HepG2 (cell line): Measurements from ENCODE around the gene SERTM2. TPM values are rescaled to one million over a fixed set of nuclear protein-coding genes. Genes with fewer than 3 reads are reported as not detected.

ENCODE experiments used
- ATAC-seq: fragments of 200-7000 bp; cut with Tn5 transposase; 3 replicates; pipeline ENCODE4 v1.9.1; 2020; ENCODE audit warnings: mild to moderate bottlenecking, moderate library complexity
- Bru-seq: library from RNA; stranded (reverse); fragments of 400-500 nt; gene quantifications from one replicate; lab custom pipeline; 2021; lab: Mats Ljungman, UMichigan
- BruChase-seq, 2 experiments: library from RNA; stranded (reverse); fragments of 400-500 nt; gene quantifications; one replicate each; lab custom pipeline; 2021; lab: Mats Ljungman, UMichigan
- BruUV-seq: library from RNA; stranded (reverse); fragments of 400-500 nt; replicated peaks from 2 replicates; lab custom pipeline; 2021; lab: Mats Ljungman, UMichigan
- CTCF ChIA-PET: fragments of 300-600 bp; formaldehyde crosslinking; extraction: SDS; loops from one replicate; lab custom pipeline; 2021; ENCODE audit warnings: low total read pairs, inconsistent platforms, low intra/inter-chr PET ratio; lab: Yijun Ruan, JAX
- POLR2A ChIA-PET: fragments of 350-600 bp; sonication (Branson Sonifier 250); formaldehyde crosslinking; loops from one replicate; lab custom pipeline; 2020; ENCODE audit warnings: antibody characterized with exemption, inconsistent platforms; lab: Yijun Ruan, JAX
- DNase-seq: peaks from one replicate; pipeline ENCODE4 v3.0.0-alpha.2; 2015; ENCODE audit warnings: low spot score
- FAIRE-seq: peaks from 3 replicates; lab custom pipeline; 2011; peaks lifted over from hg19 to GRCh38; lab: Jason Lieb, UNC
- H2AFZ ChIP-seq: one replicate; pipeline ENCODE4 v1.6.1; 2011; ENCODE audit warnings: low read length, inconsistent platforms
- H3K27ac ChIP-seq: fragments of 300-600 bp; 3 replicates; pipeline ENCODE4 v1.8.0; 2011; ENCODE audit warnings: mixed run types, mild to moderate bottlenecking, mixed read lengths, low read length, inconsistent platforms; ENCODE audit not compliant: insufficient read depth; ENCODE audit errors: extremely low read length
- H3K27me3 ChIP-seq, 2 experiments: fragments of 200-600 bp in 1 of 2; 2 replicates in 1 of 2; 3 replicates in 1 of 2; pipeline versions ENCODE4 v1.6.0 to v1.8.0; 2011; ENCODE audit warnings: low read length in 2 of 2, mild to moderate bottlenecking in 2 of 2, moderate library complexity in 2 of 2, inconsistent platforms in 1 of 2; ENCODE audit not compliant: insufficient read depth in 2 of 2, control insufficient read depth in 1 of 2
- H3K36me3 ChIP-seq, 2 experiments: fragments of 200-600 bp in 1 of 2; replicated peaks in 1 of 2; 2 replicates in 1 of 2; 3 replicates in 1 of 2; pipeline versions ENCODE4 v1.5.1 to v1.8.0; 2011; ENCODE audit warnings: low read length in 2 of 2, inconsistent platforms in 1 of 2; ENCODE audit not compliant: insufficient read depth in 2 of 2, control insufficient read depth in 1 of 2
- H3K4me1 ChIP-seq: 2 replicates; pipeline ENCODE4 v1.5.1; 2012; ENCODE audit warnings: low read length, inconsistent platforms; ENCODE audit not compliant: insufficient read depth
- H3K4me2 ChIP-seq: 2 replicates; pipeline ENCODE4 v1.6.0; 2011; ENCODE audit warnings: low read depth, low read length, inconsistent platforms
- H3K4me3 ChIP-seq, 3 experiments: fragments of 200-600 bp in 1 of 3; sonication (generic), shearing (Covaris generic) in 1 of 3; replicated peaks in 1 of 3; 2 replicates each; pipeline ENCODE4 v1.5.1; 2011 to 2016; ENCODE audit warnings: low read length in 3 of 3, inconsistent platforms in 2 of 3, low read depth in 2 of 3, mild to moderate bottlenecking in 2 of 3, control low read depth in 1 of 3, mixed read lengths in 1 of 3; ENCODE audit not compliant: insufficient read depth in 1 of 3
- H3K79me2 ChIP-seq: one replicate; pipeline ENCODE4 v1.6.1; 2011; ENCODE audit warnings: low read length, inconsistent platforms; ENCODE audit not compliant: insufficient read depth
- H3K9ac ChIP-seq: 2 replicates; pipeline ENCODE4 v1.6.0; 2011; ENCODE audit warnings: mild to moderate bottlenecking, low read depth, low read length, inconsistent platforms; ENCODE audit not compliant: insufficient read depth
- H3K9me3 ChIP-seq: 2 replicates; pipeline ENCODE4 v1.5.1; 2012; ENCODE audit warnings: mild to moderate bottlenecking, low read length
- H4K20me1 ChIP-seq: 2 replicates; pipeline ENCODE4 v1.6.0; 2011; ENCODE audit warnings: inconsistent platforms, mild to moderate bottlenecking, low read length, moderate library complexity; ENCODE audit not compliant: insufficient read depth
- BATF2 ChIP-seq: sonication (generic); formaldehyde crosslinking; IDR thresholded peaks from 2 replicates; pipeline ENCODE4 v1.8.0; 2022; ENCODE audit warnings: mild to moderate bottlenecking, missing genetic modification reagents, moderate library complexity
- GTF3A ChIP-seq: sonication (generic); formaldehyde crosslinking; conservative IDR thresholded peaks from 2 replicates; pipeline ENCODE4 v1.4.0; 2020; ENCODE audit warnings: mild to moderate bottlenecking, missing genetic modification reagents
- KIAA2018 ChIP-seq: sonication (generic); formaldehyde crosslinking; IDR thresholded peaks from 2 replicates; pipeline ENCODE4 v1.5.0; 2020; ENCODE audit warnings: mild to moderate bottlenecking, missing genetic modification reagents, borderline replicate concordance
- KMT2A ChIP-seq: sonication (generic); formaldehyde crosslinking; IDR thresholded peaks from 2 replicates; pipeline ENCODE4 v1.4.0; 2020; ENCODE audit warnings: missing genetic modification reagents
- PLRG1 ChIP-seq: fragments of 450-650 bp; conservative IDR thresholded peaks from 2 replicates; pipeline ENCODE4 v1.6.1; 2016
- STAT6 ChIP-seq: sonication (generic); formaldehyde crosslinking; IDR thresholded peaks from 2 replicates; pipeline ENCODE4 v1.4.0; 2020; ENCODE audit warnings: missing genetic modification reagents, mild to moderate bottlenecking, borderline replicate concordance
- ZNF530 ChIP-seq: sonication (generic); formaldehyde crosslinking; IDR thresholded peaks from 2 replicates; pipeline ENCODE4 v1.5.0; 2020; ENCODE audit warnings: low read depth, mild to moderate bottlenecking, missing genetic modification reagents
- ZNF564 ChIP-seq: sonication (generic); formaldehyde crosslinking; IDR thresholded peaks from 2 replicates; pipeline ENCODE4 v1.8.1; 2023; ENCODE audit warnings: mild to moderate bottlenecking, missing genetic modification reagents
- ZNF83 ChIP-seq: sonication (generic); formaldehyde crosslinking; IDR thresholded peaks from 2 replicates; pipeline ENCODE4 v1.4.0; 2020; ENCODE audit warnings: missing genetic modification reagents, mild to moderate bottlenecking, borderline replicate concordance
- WGBS: methylation state at CpG from one replicate; pipeline ENCODE4 v1.1.6; 2017; ENCODE audit warnings: low lambda C conversion rate; 5-methylcytosine and 5-hydroxymethylcytosine counted together
- in situ Hi-C: cut with HindIII; loops from 2 replicates; pipeline ENCODE4 v1.10.0; 2017; ENCODE audit warnings: low pct_unique_long_range_greater_than_20kb; ENCODE audit not compliant: extremely low pct_ligation_motif_present
- intact Hi-C: fragments of 100-400 bp; cut with micrococcal nuclease; formaldehyde crosslinking; loops from one replicate; pipeline ENCODE4 v1.10.0; 2022; ENCODE audit not compliant: unreplicated experiment
- long read RNA-seq, 2 experiments: library from RNA in 1 of 2; library from polyadenylated mRNA in 1 of 2; stranded (forward) in 1 of 2; unstranded in 1 of 2; transcript quantifications; one replicate each; pipeline ENCODE4 v2.0.0, GENCODE V29; 2019 to 2022
- polyA minus RNA-seq, 3 experiments: library from RNA; depleted of rRNA, polyadenylated mRNA; stranded (reverse); fragments of >200 nt; gene quantifications; 2 replicates each; pipeline ENCODE4 v1.2.3, GENCODE V29; 2011; ENCODE audit warnings: low replicate concordance in 1 of 3
- polyA plus RNA-seq, 8 experiments: library from polyadenylated mRNA; depleted of rRNA in 3 of 8; stranded (reverse) in 7 of 8; unstranded in 1 of 8; fragments of >200 nt; fragmentation: Illumina TruSeq in 4 of 8; extraction: Trizol in 4 of 8; gene quantifications; 2 replicates each; pipeline versions ENCODE4 v1.2.1 to v1.2.3, GENCODE V29; 2011 to 2016; ENCODE audit warnings: low read depth in 4 of 8, missing spikeins in 1 of 8, mixed read lengths in 1 of 8; ENCODE audit not compliant: insufficient read depth in 1 of 8
- total RNA-seq, 5 experiments: library from RNA; depleted of rRNA; stranded (reverse); fragments of >200 nt; fragmentation: Illumina TruSeq; extraction: Trizol; gene quantifications; 2 replicates each; pipeline ENCODE4 v1.2.3, GENCODE V29; 2016; ENCODE audit warnings: low read depth in 1 of 5

The SERTM2 gene
- total RNA-seq (2016; rRNA removed; fragmentation: Illumina TruSeq; extraction: Trizol) (not detected in 2 replicates), polyA plus RNA-seq (2011; rRNA removed) (not detected in 2 replicates), polyA minus RNA-seq (2011; rRNA and poly(A)+ RNA removed; ENCODE audit: low replicate concordance) (not detected in 2 replicates), Bru-seq, nascent RNA (not detected), BruChase-seq, experiment 1, labeled RNA remaining after a 6-hour chase (not detected), BruChase-seq, experiment 2, labeled RNA remaining after a 2-hour chase (not detected)
- not detected in 2 replicates for total RNA-seq (2016; cell fraction: cytosol; rRNA removed; fragmentation: Illumina TruSeq; extraction: Trizol; ENCODE audit: low read depth)
- total RNA-seq (2016; cell fraction: insoluble cytoplasmic fraction; rRNA removed; fragmentation: Illumina TruSeq; extraction: Trizol) = not detected in 2 replicates
- total RNA-seq (2016; cell fraction: membrane; rRNA removed; fragmentation: Illumina TruSeq; extraction: Trizol) = not detected in 2 replicates
- not detected in 2 replicates for total RNA-seq (2016; cell fraction: nucleus; rRNA removed; fragmentation: Illumina TruSeq; extraction: Trizol)
- not detected in 2 replicates for polyA plus RNA-seq (2011; cell fraction: cytosol; rRNA removed)
- polyA plus RNA-seq (2011; cell fraction: nucleus; rRNA removed) = not detected in 2 replicates
- polyA plus RNA-seq (2012) = not detected in 2 replicates
- polyA plus RNA-seq (2016; cell fraction: cytosol; fragmentation: Illumina TruSeq; extraction: Trizol; ENCODE audit: low read depth) = not detected in 2 replicates
- polyA plus RNA-seq (2016; cell fraction: insoluble cytoplasmic fraction; fragmentation: Illumina TruSeq; extraction: Trizol; ENCODE audit: low read depth) = not detected in 2 replicates
- polyA plus RNA-seq (2016; cell fraction: membrane; fragmentation: Illumina TruSeq; extraction: Trizol; ENCODE audit: low read depth) = not detected in 2 replicates
- not detected in 2 replicates for polyA plus RNA-seq (2016; cell fraction: nucleus; fragmentation: Illumina TruSeq; extraction: Trizol; ENCODE audit: insufficient read depth, low read depth)
- not detected in 2 replicates for polyA minus RNA-seq (2011; cell fraction: cytosol; rRNA and poly(A)+ RNA removed)
- polyA minus RNA-seq (2011; cell fraction: nucleus; rRNA and poly(A)+ RNA removed) = not detected in 2 replicates
- long read RNA-seq, experiment 1 = 0 reads
- long read RNA-seq, experiment 2 = 0 reads

- no peaks in the 10 kb centered on the region for H3K9me3 ChIP-seq
- no peak for FAIRE-seq
- in situ Hi-C loops = no loop called here
- ChIA-PET CTCF (no interaction called here), POLR2A (no interaction called here)
- no peak within 1 kb of the TSS for H3K4me2 ChIP-seq
- H4K20me1 ChIP-seq = no peaks in the 10 kb centered on the region
- no peaks in the 10 kb centered on the region for H3K4me1 ChIP-seq
- no peak within 1 kb of the TSS for H3K9ac ChIP-seq
- 0% methylated on average over 2 of the region's 3 CpGs for WGBS
- no peaks in the 10 kb centered on the region for H3K36me3 ChIP-seq
- no peaks in the 10 kb centered on the region for H3K27me3 ChIP-seq
- no peak for DNase-seq
- H2AFZ ChIP-seq = no peak within 1 kb of the TSS
- H3K4me3 ChIP-seq = no peak within 1 kb of the TSS
- no TSS peak for BruUV-seq
- no peaks in the 10 kb centered on the region for H3K79me2 ChIP-seq
- intact Hi-C loops = no loop called here
- H3K27ac ChIP-seq = no peak within 1 kb of the TSS
- ATAC-seq = no peak
- TF ChIP-seq ZNF564 (CRISPR knock-in tag) (no peak), KMT2A (CRISPR knock-in tag) (no peak), PLRG1 (no peak), STAT6 (no peak), ZNF530 (CRISPR knock-in tag) (no peak), BATF2 (no peak), GTF3A (no peak), ZNF83 (CRISPR knock-in tag) (no peak), KIAA2018 (CRISPR knock-in tag) (no peak)
Measured at GRCh38 chrX:111511477-111511876, at the start of gene SERTM2. Gene SERTM2, plus strand, starts transcription at chrX:111511645. Its CDS starts 7,213 bp downstream, at chrX:111518858.
